ENCODE data around the gene NHS.

Gene NHS

GRCh38 chrX:17590892-17591740 is 216.1 kb downstream of the NHS start:
- DNase-seq (ENCODE audit: low read depth) = no peak

GRCh38 chrX:17591741-17592110 is 216.7 kb downstream of the NHS start:
- DNase-seq (ENCODE audit: low read depth) = no peak

- no peak for DNase-seq (ENCODE audit: low read depth)
Measured at GRCh38 chrX:17592117-17592516, 217.1 kb downstream of the NHS start.

GRCh38 chrX:17594693-17595092 is 219.7 kb downstream of the NHS start:
- no peak for DNase-seq (ENCODE audit: low read depth)

GRCh38 chrX:17595456-17596035 is 220.5 kb downstream of the NHS start:
- no peak for DNase-seq (ENCODE audit: low read depth)

GRCh38 chrX:17596061-17596460 is 221.1 kb downstream of the NHS start:
- no peak for DNase-seq (ENCODE audit: low read depth)

- no peak for DNase-seq (ENCODE audit: low read depth)
Measured at GRCh38 chrX:17596546-17597205, 221.7 kb downstream of the NHS start.

GRCh38 chrX:17597327-17597726 is 222.3 kb downstream of the NHS start:
- no peak for DNase-seq (ENCODE audit: low read depth)

- DNase-seq (ENCODE audit: low read depth) = no peak
Measured at GRCh38 chrX:17597836-17598439, 222.9 kb downstream of the NHS start.

GRCh38 chrX:17601441-17602200 is 226.6 kb downstream of the NHS start:
- no peak for DNase-seq (ENCODE audit: low read depth)

GRCh38 chrX:17602245-17602644 is 227.2 kb downstream of the NHS start:
- no peak for DNase-seq (ENCODE audit: low read depth)

GRCh38 chrX:17603196-17603595 is 228.2 kb downstream of the NHS start:
- no peak for DNase-seq (ENCODE audit: low read depth)

GRCh38 chrX:17605676-17606075 is 230.7 kb downstream of the NHS start:
- no peak for DNase-seq (ENCODE audit: low read depth)

- DNase-seq (ENCODE audit: low read depth) = no peak
Measured at GRCh38 chrX:17606231-17606630, 231.2 kb downstream of the NHS start.

- no peak for DNase-seq (ENCODE audit: low read depth)
Measured at GRCh38 chrX:17608888-17609287, 233.9 kb downstream of the NHS start.

- DNase-seq (ENCODE audit: low read depth) = no peak
Measured at GRCh38 chrX:17610788-17611187, 235.8 kb downstream of the NHS start.

- no peak for DNase-seq (ENCODE audit: low read depth)
Measured at GRCh38 chrX:17613979-17614588, 239.1 kb downstream of the NHS start.

- no peak for DNase-seq (ENCODE audit: low read depth)
Measured at GRCh38 chrX:17616936-17617335, 241.9 kb downstream of the NHS start.

GRCh38 chrX:17617806-17618205 is 242.8 kb downstream of the NHS start:
- no peak for DNase-seq (ENCODE audit: low read depth)

- DNase-seq (ENCODE audit: low read depth) = no peak
Measured at GRCh38 chrX:17621566-17622270, 246.7 kb downstream of the NHS start.

GRCh38 chrX:17622331-17622730 is 247.3 kb downstream of the NHS start:
- no peak for DNase-seq (ENCODE audit: low read depth)

Data from stimulated activated CD8-positive, alpha-beta memory T cell treated with anti-CD3 and anti-CD28 coated beads, Interleukin-12 subunit alpha, Interleukin-12 subunit beta, amount 100 ng/mL, for 4 hours (primary cell).